PFSK-1 (cell line): ENCODE results near the gene CELA2A.

Source experiments
- FOXP2 ChIP-seq: optimal IDR thresholded peaks from 2 replicates; pipeline ENCODE3; 2011; ENCODE audit warnings: borderline replicate concordance, control low read depth, inconsistent platforms; ENCODE audit not compliant: insufficient read depth; ENCODE audit errors: extremely low read length, extremely low read depth
- POLR2AphosphoS5 ChIP-seq: IDR thresholded peaks from 2 replicates; pipeline ENCODE4 v1.6.1; 2012; ENCODE audit warnings: low read depth, mild to moderate bottlenecking, control low read depth, low read length, moderate library complexity
- SIN3A ChIP-seq: IDR thresholded peaks from 2 replicates; pipeline ENCODE4 v1.6.1; 2012; ENCODE audit warnings: mild to moderate bottlenecking, low read length, moderate library complexity, borderline replicate concordance; ENCODE audit not compliant: insufficient read depth
- TAF1 ChIP-seq: IDR thresholded peaks from 2 replicates; pipeline ENCODE4 v1.6.1; 2012; ENCODE audit warnings: low read length, control low read depth, borderline replicate concordance; ENCODE audit not compliant: insufficient read depth
- TF ChIP-seq, protein P1 (sequence below), 2 experiments: IDR thresholded peaks; 2 replicates each; pipeline versions ENCODE4 v1.6.1 to v1.8.0; 2011 to 2012; ENCODE audit warnings: low read depth in 2 of 2, low read length in 2 of 2, control low read depth in 1 of 2, inconsistent platforms in 1 of 2, mild to moderate bottlenecking in 1 of 2, moderate library complexity in 1 of 2; ENCODE audit not compliant: insufficient read depth in 1 of 2

DNA sequence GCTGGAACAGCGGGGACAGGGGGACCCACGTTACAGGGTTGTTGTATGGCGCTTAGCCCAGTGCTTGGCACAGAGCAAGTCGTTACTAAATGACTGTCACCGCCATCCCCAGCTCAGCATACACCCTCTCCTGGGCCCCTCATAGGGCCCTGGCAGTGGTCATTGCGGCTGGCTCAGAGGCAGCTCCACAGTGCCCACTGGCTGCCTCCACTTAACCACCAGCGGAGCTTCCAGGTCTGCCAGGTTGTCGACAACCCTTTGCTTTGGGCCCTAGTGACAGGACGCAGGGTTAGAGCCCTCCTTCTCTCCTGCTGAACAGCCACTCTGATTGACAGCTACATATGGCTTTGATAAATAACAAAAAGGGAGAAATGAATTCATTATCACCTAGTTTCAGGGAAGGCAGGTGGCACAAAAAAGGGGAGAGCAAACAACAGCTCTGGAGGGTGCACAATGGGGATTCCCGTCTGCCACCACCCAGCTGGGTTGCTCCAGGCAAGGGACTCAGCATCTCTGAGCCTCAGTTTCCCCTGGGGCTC, 42.0 kb upstream of the CELA2A start:
- no peak for TF ChIP-seq POLR2AphosphoS5
- TF ChIP-seq SIN3A: no peak
- no peak for TF ChIP-seq TAF1
- TF ChIP-seq, protein P1, sequence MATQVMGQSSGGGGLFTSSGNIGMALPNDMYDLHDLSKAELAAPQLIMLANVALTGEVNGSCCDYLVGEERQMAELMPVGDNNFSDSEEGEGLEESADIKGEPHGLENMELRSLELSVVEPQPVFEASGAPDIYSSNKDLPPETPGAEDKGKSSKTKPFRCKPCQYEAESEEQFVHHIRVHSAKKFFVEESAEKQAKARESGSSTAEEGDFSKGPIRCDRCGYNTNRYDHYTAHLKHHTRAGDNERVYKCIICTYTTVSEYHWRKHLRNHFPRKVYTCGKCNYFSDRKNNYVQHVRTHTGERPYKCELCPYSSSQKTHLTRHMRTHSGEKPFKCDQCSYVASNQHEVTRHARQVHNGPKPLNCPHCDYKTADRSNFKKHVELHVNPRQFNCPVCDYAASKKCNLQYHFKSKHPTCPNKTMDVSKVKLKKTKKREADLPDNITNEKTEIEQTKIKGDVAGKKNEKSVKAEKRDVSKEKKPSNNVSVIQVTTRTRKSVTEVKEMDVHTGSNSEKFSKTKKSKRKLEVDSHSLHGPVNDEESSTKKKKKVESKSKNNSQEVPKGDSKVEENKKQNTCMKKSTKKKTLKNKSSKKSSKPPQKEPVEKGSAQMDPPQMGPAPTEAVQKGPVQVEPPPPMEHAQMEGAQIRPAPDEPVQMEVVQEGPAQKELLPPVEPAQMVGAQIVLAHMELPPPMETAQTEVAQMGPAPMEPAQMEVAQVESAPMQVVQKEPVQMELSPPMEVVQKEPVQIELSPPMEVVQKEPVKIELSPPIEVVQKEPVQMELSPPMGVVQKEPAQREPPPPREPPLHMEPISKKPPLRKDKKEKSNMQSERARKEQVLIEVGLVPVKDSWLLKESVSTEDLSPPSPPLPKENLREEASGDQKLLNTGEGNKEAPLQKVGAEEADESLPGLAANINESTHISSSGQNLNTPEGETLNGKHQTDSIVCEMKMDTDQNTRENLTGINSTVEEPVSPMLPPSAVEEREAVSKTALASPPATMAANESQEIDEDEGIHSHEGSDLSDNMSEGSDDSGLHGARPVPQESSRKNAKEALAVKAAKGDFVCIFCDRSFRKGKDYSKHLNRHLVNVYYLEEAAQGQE (IDR thresholded peaks at IDR 0.05; ENCODE audit: insufficient read depth in 1 of 2, low read depth in 2 of 2, low read length in 2 of 2): no peak
- TF ChIP-seq FOXP2: no peak
